Loucy (cell line): Measurements from ENCODE around the gene NTNG1.
"Not testable (repeated sequence)": the region's sequence is repeated elsewhere in the genome, so short reads cannot be mapped to it uniquely, and the experiment has no call there.

Source experiments
- H2AFZ ChIP-seq: fragments of 200-600 bp; sonication (generic); 2 replicates; pipeline ENCODE4 v1.6.0; 2016; ENCODE audit warnings: antibody characterized with exemption, mild to moderate bottlenecking, low read length, moderate library complexity
- H3F3A ChIP-seq: fragments of 200-600 bp; 2 replicates; pipeline ENCODE4 v1.6.0; 2016; ENCODE audit warnings: antibody characterized with exemption, low read depth, mild to moderate bottlenecking
- H3K27me3 ChIP-seq: fragments of 200-600 bp; sonication (generic); 2 replicates; pipeline ENCODE4 v1.6.1; 2014; ENCODE audit warnings: low read length, mild to moderate bottlenecking; ENCODE audit not compliant: insufficient read depth, poor library complexity, severe bottlenecking
- H3K36me3 ChIP-seq: fragments of 200-600 bp; sonication (generic); 2 replicates; pipeline ENCODE4 v1.6.1; 2016; ENCODE audit warnings: low read length; ENCODE audit not compliant: insufficient read depth
- H3K4me1 ChIP-seq: fragments of 200-600 bp; sonication (generic); 2 replicates; pipeline ENCODE4 v1.5.1; 2014; ENCODE audit warnings: low read length, mild to moderate bottlenecking; ENCODE audit not compliant: insufficient read depth, poor library complexity, severe bottlenecking
- H3K4me2 ChIP-seq: fragments of 200-600 bp; sonication (generic); 2 replicates; pipeline ENCODE4 v1.6.0; 2014; ENCODE audit warnings: antibody characterized with exemption, low read length, low read depth, mild to moderate bottlenecking; ENCODE audit not compliant: poor library complexity, severe bottlenecking
- H3K4me3 ChIP-seq: fragments of 200-600 bp; sonication (generic); 2 replicates; pipeline ENCODE4 v1.5.1; 2014; ENCODE audit warnings: low read length, mild to moderate bottlenecking, mixed read lengths; ENCODE audit not compliant: poor library complexity, severe bottlenecking
- H3K79me2 ChIP-seq: fragments of 200-600 bp; sonication (generic); 2 replicates; pipeline ENCODE4 v1.6.1; 2014; ENCODE audit warnings: low read length; ENCODE audit not compliant: insufficient read depth
- H3K9ac ChIP-seq: fragments of 200-600 bp; sonication (generic); 2 replicates; pipeline ENCODE4 v1.6.0; 2014; ENCODE audit warnings: mild to moderate bottlenecking, low read depth, low read length, moderate library complexity; ENCODE audit not compliant: poor library complexity, severe bottlenecking
- H3K9me2 ChIP-seq: fragments of 200-600 bp; sonication (generic); replicated peaks from 2 replicates; pipeline ENCODE4 v1.6.1; 2016; ENCODE audit warnings: low read depth, low read length, mixed read lengths
- H3K9me3 ChIP-seq: fragments of 200-600 bp; sonication (generic); 2 replicates; pipeline ENCODE4 v1.6.1; 2014; ENCODE audit warnings: mild to moderate bottlenecking, antibody characterized with exemption, low read length, low read depth; ENCODE audit not compliant: insufficient read depth
- H4K20me1 ChIP-seq: fragments of 200-600 bp; sonication (generic); 2 replicates; pipeline ENCODE4 v1.6.0; 2014; ENCODE audit warnings: antibody characterized with exemption, low read length, mild to moderate bottlenecking; ENCODE audit not compliant: insufficient read depth, poor library complexity, severe bottlenecking
- EZH2phosphoT487 ChIP-seq: fragments of 200-600 bp; IDR thresholded peaks from 2 replicates; pipeline ENCODE4 v1.6.1; 2018; ENCODE audit warnings: antibody characterized with exemption, mild to moderate bottlenecking, moderate library complexity, borderline replicate concordance
- TF ChIP-seq, protein P1 (sequence below): fragments of 200-600 bp; sonication (generic); conservative IDR thresholded peaks from 2 replicates; pipeline ENCODE4 v1.5.1; 2014; ENCODE audit warnings: mild to moderate bottlenecking, antibody characterized with exemption, low read length

NTNG1 gene

DNA sequence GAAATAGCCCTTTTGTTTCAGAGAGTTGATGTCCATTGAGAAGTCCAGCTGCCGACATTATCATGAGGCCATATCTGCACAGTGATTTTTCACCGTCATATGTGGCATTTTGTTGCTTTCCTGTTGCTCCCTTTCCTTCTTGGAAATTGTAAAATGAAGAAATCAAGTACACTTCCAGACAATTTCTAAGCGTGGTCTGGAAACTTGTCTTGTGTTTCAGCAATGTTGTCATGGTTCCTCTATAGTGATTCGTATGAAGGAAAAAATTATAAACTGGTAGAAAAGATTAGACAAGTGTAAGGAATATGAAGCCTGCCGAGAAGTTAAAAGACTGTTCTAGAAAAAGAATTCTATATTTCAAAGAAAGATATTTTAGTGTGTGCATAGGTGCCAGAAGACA, 17.7 kb downstream of the NTNG1 start:
- H3K9ac ChIP-seq = no peak overlapping the region
- H4K20me1 ChIP-seq = no peaks in the 10 kb centered on the region
- H3K9me3 ChIP-seq = no peaks in the 10 kb centered on the region
- no peaks in the 10 kb centered on the region for H3K4me1 ChIP-seq
- H3K4me3 ChIP-seq = no peak overlapping the region
- H3K4me2 ChIP-seq = no peak overlapping the region
- TF ChIP-seq EZH2phosphoT487 = no peak
- TF ChIP-seq, protein P1, sequence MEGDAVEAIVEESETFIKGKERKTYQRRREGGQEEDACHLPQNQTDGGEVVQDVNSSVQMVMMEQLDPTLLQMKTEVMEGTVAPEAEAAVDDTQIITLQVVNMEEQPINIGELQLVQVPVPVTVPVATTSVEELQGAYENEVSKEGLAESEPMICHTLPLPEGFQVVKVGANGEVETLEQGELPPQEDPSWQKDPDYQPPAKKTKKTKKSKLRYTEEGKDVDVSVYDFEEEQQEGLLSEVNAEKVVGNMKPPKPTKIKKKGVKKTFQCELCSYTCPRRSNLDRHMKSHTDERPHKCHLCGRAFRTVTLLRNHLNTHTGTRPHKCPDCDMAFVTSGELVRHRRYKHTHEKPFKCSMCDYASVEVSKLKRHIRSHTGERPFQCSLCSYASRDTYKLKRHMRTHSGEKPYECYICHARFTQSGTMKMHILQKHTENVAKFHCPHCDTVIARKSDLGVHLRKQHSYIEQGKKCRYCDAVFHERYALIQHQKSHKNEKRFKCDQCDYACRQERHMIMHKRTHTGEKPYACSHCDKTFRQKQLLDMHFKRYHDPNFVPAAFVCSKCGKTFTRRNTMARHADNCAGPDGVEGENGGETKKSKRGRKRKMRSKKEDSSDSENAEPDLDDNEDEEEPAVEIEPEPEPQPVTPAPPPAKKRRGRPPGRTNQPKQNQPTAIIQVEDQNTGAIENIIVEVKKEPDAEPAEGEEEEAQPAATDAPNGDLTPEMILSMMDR = no peak
- no peak overlapping the region for H2AFZ ChIP-seq
- no peaks in the 10 kb centered on the region for H3K9me2 ChIP-seq
- no peaks in the 10 kb centered on the region for H3K36me3 ChIP-seq
- H3K27me3 ChIP-seq = no peaks in the 10 kb centered on the region
- no peaks in the 10 kb centered on the region for H3F3A ChIP-seq
- no peaks in the 10 kb centered on the region for H3K79me2 ChIP-seq

DNA sequence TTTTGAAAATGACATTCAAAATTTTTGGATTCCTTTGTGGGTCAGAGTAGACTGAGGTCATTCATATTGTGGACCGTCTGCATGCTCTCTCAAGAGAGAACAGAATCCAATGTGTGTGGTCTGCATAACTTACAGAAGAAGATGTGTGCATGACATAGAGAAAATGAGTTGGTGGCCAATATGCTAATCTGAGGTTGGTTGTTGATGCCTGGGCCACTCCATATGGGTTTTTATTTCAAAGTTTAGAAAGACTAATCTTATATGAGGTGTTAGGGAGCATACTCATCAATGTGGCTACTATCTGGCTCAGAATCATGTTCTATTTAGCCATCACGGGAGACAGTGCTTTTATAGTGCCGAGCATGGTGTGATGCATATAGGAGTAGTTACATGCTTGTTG, 18.2 kb downstream of the NTNG1 start:
- H4K20me1 ChIP-seq = no peaks in the 10 kb centered on the region
- TF ChIP-seq EZH2phosphoT487 = no peak
- no peaks in the 10 kb centered on the region for H3K36me3 ChIP-seq
- H3K79me2 ChIP-seq = no peaks in the 10 kb centered on the region
- H3K9me3 ChIP-seq = no peaks in the 10 kb centered on the region
- H3K27me3 ChIP-seq = no peaks in the 10 kb centered on the region
- no peak overlapping the region for H3K4me2 ChIP-seq
- no peaks in the 10 kb centered on the region for H3K4me1 ChIP-seq
- no peak overlapping the region for H2AFZ ChIP-seq
- H3F3A ChIP-seq = no peaks in the 10 kb centered on the region
- no peak overlapping the region for H3K9ac ChIP-seq
- no peak overlapping the region for H3K4me3 ChIP-seq
- H3K9me2 ChIP-seq = no peaks in the 10 kb centered on the region

DNA sequence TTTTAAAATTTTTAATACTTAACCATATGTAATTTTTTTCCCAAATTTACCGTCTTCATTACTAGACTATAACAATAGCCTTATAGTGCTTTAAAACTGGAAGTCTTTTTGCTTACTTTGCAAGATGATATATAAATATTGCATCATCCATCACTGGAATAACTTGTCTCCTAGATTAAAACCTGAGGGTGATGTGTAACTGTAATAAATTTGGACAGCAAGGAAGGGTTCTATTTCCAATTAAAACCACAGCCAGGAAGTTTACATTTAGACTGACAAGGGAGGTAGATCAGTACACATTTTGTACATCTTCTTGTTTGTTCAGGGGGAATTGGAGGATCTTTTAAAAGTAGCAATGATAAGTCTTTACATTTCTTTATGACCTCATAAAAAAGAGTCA, 21.9 kb downstream of the NTNG1 start:
- no peak for TF ChIP-seq EZH2phosphoT487
- TF ChIP-seq, protein P1 = no peak
- 0 out of 2 replicates have a peak, but pooled peaks cover 2% of the 10 kb centered on the region for H3K9me3 ChIP-seq
- H3K79me2 ChIP-seq = no peaks in the 10 kb centered on the region
- H3K9ac ChIP-seq = no peak overlapping the region
- no peaks in the 10 kb centered on the region for H3K36me3 ChIP-seq
- no peaks in the 10 kb centered on the region for H3K27me3 ChIP-seq
- no peaks in the 10 kb centered on the region for H3F3A ChIP-seq
- H3K4me3 ChIP-seq = no peak overlapping the region
- no peaks in the 10 kb centered on the region for H3K9me2 ChIP-seq
- no peaks in the 10 kb centered on the region for H3K4me1 ChIP-seq
- H4K20me1 ChIP-seq = no peaks in the 10 kb centered on the region
- no peak overlapping the region for H3K4me2 ChIP-seq
- no peak overlapping the region for H2AFZ ChIP-seq

DNA sequence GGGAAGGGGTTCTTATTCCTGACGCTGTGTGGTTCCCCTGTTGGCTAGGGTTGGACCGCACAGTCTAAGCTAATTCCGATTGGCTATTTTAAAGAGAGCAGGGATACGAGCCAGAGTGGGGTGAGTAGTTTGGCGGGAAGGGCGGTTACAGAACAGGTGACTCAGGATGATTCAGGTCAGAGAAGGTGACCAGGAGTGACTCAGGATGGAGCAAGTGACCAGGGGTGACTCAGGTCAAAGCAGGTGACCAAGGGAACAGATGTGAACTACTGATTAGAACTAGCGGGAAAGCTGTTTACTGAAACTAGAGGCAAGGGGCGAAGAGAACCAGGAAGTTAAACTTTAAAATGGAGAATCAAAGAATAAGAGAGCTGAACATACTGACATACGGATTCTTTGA, 24.1 kb downstream of the NTNG1 start:
- H3K9me3 ChIP-seq, H3K4me3 ChIP-seq, H3F3A ChIP-seq, H3K4me1 ChIP-seq, H2AFZ ChIP-seq, H4K20me1 ChIP-seq, H3K27me3 ChIP-seq, H3K9ac ChIP-seq, H3K36me3 ChIP-seq, H3K4me2 ChIP-seq, H3K79me2 ChIP-seq, H3K9me2 ChIP-seq: not testable (repeated sequence)
